A549 (cell line): ENCODE measurements around the gene METTL1. TPM values are rescaled to one million over a fixed set of nuclear protein-coding genes. Genes with fewer than 3 reads are reported as not detected.

Experiments
- ATAC-seq, 2 experiments: fragments of 200-7000 bp in 1 of 2; fragments of >200 bp in 1 of 2; cut with Nextera tagmentation in 1 of 2; cut with Tn5 transposase in 1 of 2; 3 replicates each; pipeline versions ENCODE4 v1.8.0 to v1.9.1; 2018 to 2020; ENCODE audit warnings: mild to moderate bottlenecking in 1 of 2, moderate library complexity in 1 of 2
- CTCF ChIA-PET: fragments of 300-600 bp; sonication (Branson Sonifier 250); formaldehyde crosslinking; extraction: SDS; loops from one replicate; lab custom pipeline; 2021; ENCODE audit warnings: antibody characterized with exemption, inconsistent platforms; lab: Yijun Ruan, JAX
- POLR2A ChIA-PET: fragments of 350-600 bp; formaldehyde crosslinking; extraction: SDS; loops from one replicate; lab custom pipeline; 2021; ENCODE audit warnings: antibody characterized with exemption, inconsistent platforms; lab: Yijun Ruan, JAX
- DNase-seq, 2 experiments: peaks; one replicate each; pipeline versions ENCODE4 v3.0.0 to v3.0.0-alpha.2; 2011 to 2016; ENCODE audit warnings: low read depth in 1 of 2, low spot score in 1 of 2
- FAIRE-seq: peaks from 2 replicates; lab custom pipeline; 2011; peaks lifted over from hg19 to GRCh38; lab: Jason Lieb, UNC
- H3K27ac ChIP-seq, 2 experiments: fragments of >200 bp; sonication (Bioruptor Twin); formaldehyde crosslinking; 3 replicates each; pipeline ENCODE4 v1.5.1; 2016 to 2017
- H3K4me1 ChIP-seq: fragments of >200 bp; sonication (Bioruptor Twin); formaldehyde crosslinking; 3 replicates; pipeline ENCODE4 v1.6.1; 2016
- H3K4me2 ChIP-seq: fragments of >200 bp; sonication (Bioruptor Twin); formaldehyde crosslinking; 3 replicates; pipeline ENCODE4 v1.6.1; 2016
- H3K4me3 ChIP-seq: fragments of >200 bp; sonication (Bioruptor Twin); formaldehyde crosslinking; 3 replicates; pipeline ENCODE4 v1.5.1; 2016
- H3K9me3 ChIP-seq: fragments of >200 bp; sonication (Bioruptor Twin); formaldehyde crosslinking; 3 replicates; pipeline ENCODE4 v1.6.1; 2016
- CEBPB ChIP-seq, 2 experiments: fragments of >200 bp in 1 of 2; sonication (Bioruptor Twin) in 1 of 2; formaldehyde crosslinking in 1 of 2; IDR thresholded peaks; 2 replicates each; pipeline ENCODE4 v1.6.1; 2012 to 2016
- CHD2 ChIP-seq: fragments of 150-350 bp; IDR thresholded peaks from 2 replicates; pipeline ENCODE4 v1.6.1; 2014; ENCODE audit warnings: low read length; ENCODE audit not compliant: partially characterized antibody
- EHF ChIP-seq: fragments of 250-450 bp; sonication (Bioruptor Pico); IDR thresholded peaks from 2 replicates; pipeline ENCODE4 v1.5.0; 2020; ENCODE audit warnings: mild to moderate bottlenecking
- FOSB ChIP-seq: fragments of 250-450 bp; sonication (Bioruptor Pico); IDR thresholded peaks from 2 replicates; pipeline ENCODE4 v1.5.0; 2020; ENCODE audit warnings: mild to moderate bottlenecking, moderate library complexity
- HDAC2 ChIP-seq: fragments of 200-600 bp; sonication (generic); IDR thresholded peaks from 2 replicates; pipeline ENCODE4 v1.6.1; 2016
- HOXB13 ChIP-seq: fragments of 250-450 bp; sonication (Bioruptor Pico); IDR thresholded peaks from 2 replicates; pipeline ENCODE4 v1.5.0; 2020; ENCODE audit warnings: low read depth, mild to moderate bottlenecking, moderate library complexity
- HOXB5 ChIP-seq: fragments of 250-450 bp; sonication (Bioruptor Pico); IDR thresholded peaks from 2 replicates; pipeline ENCODE4 v1.5.0; 2020; ENCODE audit warnings: mild to moderate bottlenecking, moderate library complexity
- JUN ChIP-seq, 2 experiments: fragments of >200 bp; sonication (Bioruptor Twin); formaldehyde crosslinking; IDR thresholded peaks; 2 replicates in 1 of 2; 3 replicates in 1 of 2; pipeline ENCODE4 v1.6.1; 2016 to 2017
- JUNB ChIP-seq: fragments of >200 bp; sonication (Bioruptor Twin); formaldehyde crosslinking; IDR thresholded peaks from 2 replicates; pipeline ENCODE4 v1.6.1; 2016
- MAZ ChIP-seq: fragments of 150-350 bp; IDR thresholded peaks from 2 replicates; pipeline ENCODE4 v1.6.1; 2014; ENCODE audit warnings: antibody characterized with exemption, low read depth, low read length, borderline replicate concordance
- MYC ChIP-seq: IDR thresholded peaks from 2 replicates; pipeline ENCODE4 v1.6.1; 2012; ENCODE audit warnings: mild to moderate bottlenecking, inconsistent platforms, low read length, improper control_type of control experiment, borderline replicate concordance
- NFE2L2 ChIP-seq: fragments of 150-350 bp; conservative IDR thresholded peaks from 2 replicates; pipeline ENCODE4 v1.6.1; 2014; ENCODE audit warnings: low read length
- NPAS2 ChIP-seq: fragments of 250-450 bp; sonication (Bioruptor Pico); IDR thresholded peaks from 2 replicates; pipeline ENCODE4 v1.8.0; 2022; ENCODE audit warnings: mild to moderate bottlenecking, moderate library complexity, borderline replicate concordance
- RCOR1 ChIP-seq: fragments of 150-350 bp; IDR thresholded peaks from 2 replicates; pipeline ENCODE4 v1.6.1; 2014; ENCODE audit warnings: antibody characterized with exemption, low read length, low read depth
- SMC3 ChIP-seq: fragments of >200 bp; sonication (Bioruptor Twin); formaldehyde crosslinking; IDR thresholded peaks from 3 replicates; pipeline ENCODE4 v1.6.1; 2018; ENCODE audit warnings: inconsistent platforms
- TFCP2L1 ChIP-seq: fragments of 250-450 bp; sonication (Bioruptor Pico); IDR thresholded peaks from 2 replicates; pipeline ENCODE4 v1.5.0; 2021; ENCODE audit warnings: mild to moderate bottlenecking
- ZC3H11A ChIP-seq: fragments of 450-650 bp; IDR thresholded peaks from 2 replicates; pipeline ENCODE4 v1.6.1; 2014; ENCODE audit warnings: antibody characterized with exemption, mild to moderate bottlenecking
- ZNF302 ChIP-seq: fragments of 250-450 bp; sonication (Bioruptor Pico); IDR thresholded peaks from 2 replicates; pipeline ENCODE4 v1.9.0; 2021; ENCODE audit warnings: inconsistent platforms, mild to moderate bottlenecking, moderate library complexity
- WGBS: methylation state at CpG from one replicate; pipeline ENCODE4 v1.1.6; 2017; ENCODE audit errors: missing lambda C conversion rate; 5-methylcytosine and 5-hydroxymethylcytosine counted together
- polyA plus RNA-seq, 4 experiments: library from polyadenylated mRNA; depleted of rRNA in 3 of 4; stranded (reverse); fragments of >200 nt; fragmentation: RNase III in 1 of 4; extraction: RNeasy Plus Mini Kit Qiagen cat#74134 plus additional on column Dnase treatment in 1 of 4; gene quantifications; 2 replicates in 3 of 4; 3 replicates in 1 of 4; pipeline ENCODE4 v1.2.3, GENCODE V29; 2011 to 2017
- TF ChIP-seq, protein P1 (sequence below): fragments of >200 bp; sonication (Bioruptor Twin); formaldehyde crosslinking; IDR thresholded peaks from 3 replicates; pipeline ENCODE4 v1.6.1; 2016
- TF ChIP-seq, protein P2 (sequence below): fragments of 200-600 bp; sonication (generic); IDR thresholded peaks from 2 replicates; pipeline ENCODE4 v1.6.1; 2016; ENCODE audit warnings: antibody characterized with exemption, mild to moderate bottlenecking, moderate library complexity
- TF ChIP-seq, protein P3 (sequence below): fragments of 150-350 bp; IDR thresholded peaks from 2 replicates; pipeline ENCODE4 v1.6.1; 2014; ENCODE audit warnings: low read depth, mild to moderate bottlenecking, low read length
- TF ChIP-seq, protein P4 (sequence below): fragments of 450-650 bp; IDR thresholded peaks from 2 replicates; pipeline ENCODE4 v1.6.1; 2014; ENCODE audit warnings: antibody characterized with exemption
- TF ChIP-seq, protein P5 (sequence below): IDR thresholded peaks from 2 replicates; pipeline ENCODE4 v1.6.1; 2012
- TF ChIP-seq, protein P6 (sequence below): IDR thresholded peaks from 2 replicates; pipeline ENCODE4 v1.6.1; 2012; ENCODE audit warnings: low read depth, borderline replicate concordance
- TF ChIP-seq, protein P7 (sequence below): IDR thresholded peaks from 2 replicates; pipeline ENCODE4 v1.6.1; 2012

The METTL1 gene
- polyA plus RNA-seq, 2 of the 4 experiments (the other 2 are of a cell fraction) = 55.2 to 60.2 TPM

DNA sequence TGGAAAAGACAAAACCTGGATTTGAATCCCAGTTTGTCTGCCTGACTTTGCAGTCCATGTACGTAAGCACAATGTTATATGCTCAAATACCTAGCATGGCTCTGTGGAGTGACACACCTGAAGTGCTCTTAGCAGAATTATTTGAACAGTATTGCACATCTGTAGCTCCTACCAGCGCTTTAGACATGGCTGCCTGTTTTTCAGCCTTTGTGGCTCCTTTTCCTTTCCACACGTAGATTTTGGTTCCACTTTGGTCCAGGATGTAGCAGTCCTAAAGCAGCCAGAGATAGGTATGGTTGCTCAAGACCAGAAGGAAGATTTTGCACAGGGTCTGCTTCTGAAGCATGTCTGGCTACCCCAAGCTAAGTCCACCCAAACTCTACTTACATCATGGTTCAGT, 37.5 kb upstream of the METTL1 start:
- H3K4me1 ChIP-seq = peaks cover 11% of the 10 kb centered on the region
- ChIA-PET CTCF (interaction anchor here (1.1 to 2.7 kb wide), 7 partner anchors 9 to 95 kb away, joined by 3 to 13 read pairs (median 5); partner anchors contain the start of gene TSFM), POLR2A (no interaction called here)
- H3K9me3 ChIP-seq = no peaks in the 10 kb centered on the region
- DNase-seq (no peak), ATAC-seq (no peak), FAIRE-seq (peak; percentile 77)
- TF ChIP-seq HDAC2 = no peak
- TF ChIP-seq, protein P1, sequence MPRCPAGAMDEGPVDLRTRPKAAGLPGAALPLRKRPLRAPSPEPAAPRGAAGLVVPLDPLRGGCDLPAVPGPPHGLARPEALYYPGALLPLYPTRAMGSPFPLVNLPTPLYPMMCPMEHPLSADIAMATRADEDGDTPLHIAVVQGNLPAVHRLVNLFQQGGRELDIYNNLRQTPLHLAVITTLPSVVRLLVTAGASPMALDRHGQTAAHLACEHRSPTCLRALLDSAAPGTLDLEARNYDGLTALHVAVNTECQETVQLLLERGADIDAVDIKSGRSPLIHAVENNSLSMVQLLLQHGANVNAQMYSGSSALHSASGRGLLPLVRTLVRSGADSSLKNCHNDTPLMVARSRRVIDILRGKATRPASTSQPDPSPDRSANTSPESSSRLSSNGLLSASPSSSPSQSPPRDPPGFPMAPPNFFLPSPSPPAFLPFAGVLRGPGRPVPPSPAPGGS = no peak
- no peak for TF ChIP-seq MYC
- TF ChIP-seq, protein P2, sequence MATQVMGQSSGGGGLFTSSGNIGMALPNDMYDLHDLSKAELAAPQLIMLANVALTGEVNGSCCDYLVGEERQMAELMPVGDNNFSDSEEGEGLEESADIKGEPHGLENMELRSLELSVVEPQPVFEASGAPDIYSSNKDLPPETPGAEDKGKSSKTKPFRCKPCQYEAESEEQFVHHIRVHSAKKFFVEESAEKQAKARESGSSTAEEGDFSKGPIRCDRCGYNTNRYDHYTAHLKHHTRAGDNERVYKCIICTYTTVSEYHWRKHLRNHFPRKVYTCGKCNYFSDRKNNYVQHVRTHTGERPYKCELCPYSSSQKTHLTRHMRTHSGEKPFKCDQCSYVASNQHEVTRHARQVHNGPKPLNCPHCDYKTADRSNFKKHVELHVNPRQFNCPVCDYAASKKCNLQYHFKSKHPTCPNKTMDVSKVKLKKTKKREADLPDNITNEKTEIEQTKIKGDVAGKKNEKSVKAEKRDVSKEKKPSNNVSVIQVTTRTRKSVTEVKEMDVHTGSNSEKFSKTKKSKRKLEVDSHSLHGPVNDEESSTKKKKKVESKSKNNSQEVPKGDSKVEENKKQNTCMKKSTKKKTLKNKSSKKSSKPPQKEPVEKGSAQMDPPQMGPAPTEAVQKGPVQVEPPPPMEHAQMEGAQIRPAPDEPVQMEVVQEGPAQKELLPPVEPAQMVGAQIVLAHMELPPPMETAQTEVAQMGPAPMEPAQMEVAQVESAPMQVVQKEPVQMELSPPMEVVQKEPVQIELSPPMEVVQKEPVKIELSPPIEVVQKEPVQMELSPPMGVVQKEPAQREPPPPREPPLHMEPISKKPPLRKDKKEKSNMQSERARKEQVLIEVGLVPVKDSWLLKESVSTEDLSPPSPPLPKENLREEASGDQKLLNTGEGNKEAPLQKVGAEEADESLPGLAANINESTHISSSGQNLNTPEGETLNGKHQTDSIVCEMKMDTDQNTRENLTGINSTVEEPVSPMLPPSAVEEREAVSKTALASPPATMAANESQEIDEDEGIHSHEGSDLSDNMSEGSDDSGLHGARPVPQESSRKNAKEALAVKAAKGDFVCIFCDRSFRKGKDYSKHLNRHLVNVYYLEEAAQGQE = no peak
- no peak for TF ChIP-seq FOSB (CRISPR knock-in tag)
- TF ChIP-seq ZNF302 (CRISPR knock-in tag) = no peak
- no peak for TF ChIP-seq SMC3
- TF ChIP-seq, protein P3, sequence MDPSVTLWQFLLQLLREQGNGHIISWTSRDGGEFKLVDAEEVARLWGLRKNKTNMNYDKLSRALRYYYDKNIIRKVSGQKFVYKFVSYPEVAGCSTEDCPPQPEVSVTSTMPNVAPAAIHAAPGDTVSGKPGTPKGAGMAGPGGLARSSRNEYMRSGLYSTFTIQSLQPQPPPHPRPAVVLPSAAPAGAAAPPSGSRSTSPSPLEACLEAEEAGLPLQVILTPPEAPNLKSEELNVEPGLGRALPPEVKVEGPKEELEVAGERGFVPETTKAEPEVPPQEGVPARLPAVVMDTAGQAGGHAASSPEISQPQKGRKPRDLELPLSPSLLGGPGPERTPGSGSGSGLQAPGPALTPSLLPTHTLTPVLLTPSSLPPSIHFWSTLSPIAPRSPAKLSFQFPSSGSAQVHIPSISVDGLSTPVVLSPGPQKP = no peak
- no peak for TF ChIP-seq HOXB5
- TF ChIP-seq, protein P4, sequence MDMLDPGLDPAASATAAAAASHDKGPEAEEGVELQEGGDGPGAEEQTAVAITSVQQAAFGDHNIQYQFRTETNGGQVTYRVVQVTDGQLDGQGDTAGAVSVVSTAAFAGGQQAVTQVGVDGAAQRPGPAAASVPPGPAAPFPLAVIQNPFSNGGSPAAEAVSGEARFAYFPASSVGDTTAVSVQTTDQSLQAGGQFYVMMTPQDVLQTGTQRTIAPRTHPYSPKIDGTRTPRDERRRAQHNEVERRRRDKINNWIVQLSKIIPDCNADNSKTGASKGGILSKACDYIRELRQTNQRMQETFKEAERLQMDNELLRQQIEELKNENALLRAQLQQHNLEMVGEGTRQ = no peak
- no peak for TF ChIP-seq CHD2
- TF ChIP-seq NFE2L2 = no peak
- TF ChIP-seq, protein P5, sequence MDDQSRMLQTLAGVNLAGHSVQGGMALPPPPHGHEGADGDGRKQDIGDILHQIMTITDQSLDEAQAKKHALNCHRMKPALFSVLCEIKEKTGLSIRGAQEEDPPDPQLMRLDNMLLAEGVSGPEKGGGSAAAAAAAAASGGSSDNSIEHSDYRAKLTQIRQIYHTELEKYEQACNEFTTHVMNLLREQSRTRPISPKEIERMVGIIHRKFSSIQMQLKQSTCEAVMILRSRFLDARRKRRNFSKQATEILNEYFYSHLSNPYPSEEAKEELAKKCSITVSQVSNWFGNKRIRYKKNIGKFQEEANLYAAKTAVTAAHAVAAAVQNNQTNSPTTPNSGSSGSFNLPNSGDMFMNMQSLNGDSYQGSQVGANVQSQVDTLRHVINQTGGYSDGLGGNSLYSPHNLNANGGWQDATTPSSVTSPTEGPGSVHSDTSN = no peak
- no peak for TF ChIP-seq RCOR1
- no peak for TF ChIP-seq ZC3H11A
- TF ChIP-seq JUN (IDR thresholded peaks at IDR 0.05) = no peak
- no peak for TF ChIP-seq TFCP2L1 (CRISPR knock-in tag)
- H3K4me2 ChIP-seq = no peak overlapping the region
- H3K27ac ChIP-seq = no peak overlapping the region
- 79% methylated on average over 3 of the region's 3 CpGs for WGBS
- H3K4me3 ChIP-seq = no peak overlapping the region

DNA sequence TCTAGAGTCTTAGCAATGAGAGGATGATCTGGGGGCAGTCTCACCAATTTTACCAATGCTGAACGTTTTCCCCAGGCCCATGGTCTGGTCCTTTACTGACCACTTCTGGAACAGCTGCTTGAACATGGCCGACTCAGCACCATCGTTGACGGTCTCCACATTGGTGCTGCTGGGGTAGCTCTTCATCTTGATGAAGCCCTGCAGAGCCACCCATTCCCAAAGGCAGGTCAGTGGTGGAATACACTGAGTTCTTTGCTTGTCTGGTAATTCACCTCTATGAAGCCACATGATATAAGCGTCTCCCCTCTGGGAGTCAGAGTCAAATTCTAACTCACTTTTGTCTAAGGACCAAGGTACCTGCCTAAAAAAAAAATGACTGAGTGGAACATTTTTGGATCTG, 36.4 kb upstream of the METTL1 start:
- CTCF ChIA-PET = interaction anchor here (0.6 to 1.7 kb wide), 5 partner anchors 24 to 94 kb away, joined by 3 to 6 read pairs (median 4); partner anchors contain the start of gene TSFM
- Histone ChIP-seq H3K4me3 (no peak overlapping the region), H3K27ac (no peak overlapping the region), H3K4me2 (no peak overlapping the region), H3K4me1 (peaks cover 11% of the 10 kb centered on the region), H3K9me3 (no peaks in the 10 kb centered on the region)
- DNase-seq (no peak), ATAC-seq (no peak), FAIRE-seq (no peak)
- WGBS = 68% methylated on average over 5 of the region's 5 CpGs
- POLR2A ChIA-PET = no interaction called here
- no peak for TF ChIP-seq FOSB (CRISPR knock-in tag)
- TF ChIP-seq JUNB = no peak
- TF ChIP-seq, protein P6, sequence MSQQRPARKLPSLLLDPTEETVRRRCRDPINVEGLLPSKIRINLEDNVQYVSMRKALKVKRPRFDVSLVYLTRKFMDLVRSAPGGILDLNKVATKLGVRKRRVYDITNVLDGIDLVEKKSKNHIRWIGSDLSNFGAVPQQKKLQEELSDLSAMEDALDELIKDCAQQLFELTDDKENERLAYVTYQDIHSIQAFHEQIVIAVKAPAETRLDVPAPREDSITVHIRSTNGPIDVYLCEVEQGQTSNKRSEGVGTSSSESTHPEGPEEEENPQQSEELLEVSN = no peak
- TF ChIP-seq, protein P3 = no peak
- no peak for TF ChIP-seq MAZ
- no peak for TF ChIP-seq HOXB13 (CRISPR knock-in tag)
- TF ChIP-seq, protein P7, sequence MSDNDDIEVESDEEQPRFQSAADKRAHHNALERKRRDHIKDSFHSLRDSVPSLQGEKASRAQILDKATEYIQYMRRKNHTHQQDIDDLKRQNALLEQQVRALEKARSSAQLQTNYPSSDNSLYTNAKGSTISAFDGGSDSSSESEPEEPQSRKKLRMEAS = no peak
- no peak for TF ChIP-seq CEBPB (IDR thresholded peaks at IDR 0.05)
- no peak for TF ChIP-seq NPAS2 (CRISPR knock-in tag)
- TF ChIP-seq HDAC2 = no peak
- TF ChIP-seq EHF (CRISPR knock-in tag) = no peak
